HG03060 (cell line): ENCODE measurements around the gene SLCO3A1.

ENCODE experiments used
- ATAC-seq: cut with Tn5 transposase; IDR thresholded peaks from one replicate; pipeline ENCODE4 v1.9.1; 2021; ENCODE audit warnings: low read depth, moderate number of reproducible peaks; ENCODE audit not compliant: unreplicated experiment

The SLCO3A1 gene

GRCh38 chr15:91936182-91936775 is 82.8 kb downstream of the SLCO3A1 start:
- no peak for ATAC-seq

GRCh38 chr15:91936927-91937326 is 83.4 kb downstream of the SLCO3A1 start:
- ATAC-seq, result no peak

- no peak for ATAC-seq
Observed at GRCh38 chr15:91938136-91938535, 84.6 kb downstream of the SLCO3A1 start.

- no peak for ATAC-seq
Observed at GRCh38 chr15:91939403-91939831, 85.9 kb downstream of the SLCO3A1 start.

GRCh38 chr15:91940496-91941381 is 87.2 kb downstream of the SLCO3A1 start:
- no peak for ATAC-seq

GRCh38 chr15:91941871-91942658 is 88.6 kb downstream of the SLCO3A1 start:
- no peak for ATAC-seq

GRCh38 chr15:91942720-91943394 is 89.3 kb downstream of the SLCO3A1 start:
- no peak for ATAC-seq

GRCh38 chr15:91944331-91944730 is 90.8 kb downstream of the SLCO3A1 start:
- ATAC-seq, result no peak

- ATAC-seq, result no peak
Observed at GRCh38 chr15:91945385-91945784, 91.9 kb downstream of the SLCO3A1 start.

- ATAC-seq, result no peak
Observed at GRCh38 chr15:91946075-91946474, 92.6 kb downstream of the SLCO3A1 start.

GRCh38 chr15:91946581-91947292 is 93.2 kb downstream of the SLCO3A1 start:
- no peak for ATAC-seq

GRCh38 chr15:91947293-91947679 is 93.8 kb downstream of the SLCO3A1 start:
- no peak for ATAC-seq

- ATAC-seq, result no peak
Observed at GRCh38 chr15:91947683-91948608, 94.4 kb downstream of the SLCO3A1 start.

GRCh38 chr15:91949361-91949760 is 95.9 kb downstream of the SLCO3A1 start:
- ATAC-seq, result no peak

- ATAC-seq, result no peak
Observed at GRCh38 chr15:91950054-91950453, 96.5 kb downstream of the SLCO3A1 start.

GRCh38 chr15:91950631-91951329 is 97.3 kb downstream of the SLCO3A1 start:
- no peak for ATAC-seq

GRCh38 chr15:91952216-91952615 is 98.7 kb downstream of the SLCO3A1 start:
- no peak for ATAC-seq

- no peak for ATAC-seq
Observed at GRCh38 chr15:91953432-91953831, 99.9 kb downstream of the SLCO3A1 start.
